A549 treated with AZD2906 at 1 μM for 4 hours (cell line): ENCODE results near the gene ADAT2. TPM values are rescaled to one million over a fixed set of nuclear protein-coding genes. Genes with fewer than 3 reads are reported as not detected.

Source experiments
- total RNA-seq: library from RNA; stranded (reverse); fragments of 200-300 nt; extraction: Qiagen RNA extraction; gene quantifications from 5 replicates; pipeline ENCODE4 v1.2.3, GENCODE V29; 2022

ADAT2 gene
- total RNA-seq = 3.5 to 4.0 TPM (median 3.8 TPM) in 5 replicates

DNA sequence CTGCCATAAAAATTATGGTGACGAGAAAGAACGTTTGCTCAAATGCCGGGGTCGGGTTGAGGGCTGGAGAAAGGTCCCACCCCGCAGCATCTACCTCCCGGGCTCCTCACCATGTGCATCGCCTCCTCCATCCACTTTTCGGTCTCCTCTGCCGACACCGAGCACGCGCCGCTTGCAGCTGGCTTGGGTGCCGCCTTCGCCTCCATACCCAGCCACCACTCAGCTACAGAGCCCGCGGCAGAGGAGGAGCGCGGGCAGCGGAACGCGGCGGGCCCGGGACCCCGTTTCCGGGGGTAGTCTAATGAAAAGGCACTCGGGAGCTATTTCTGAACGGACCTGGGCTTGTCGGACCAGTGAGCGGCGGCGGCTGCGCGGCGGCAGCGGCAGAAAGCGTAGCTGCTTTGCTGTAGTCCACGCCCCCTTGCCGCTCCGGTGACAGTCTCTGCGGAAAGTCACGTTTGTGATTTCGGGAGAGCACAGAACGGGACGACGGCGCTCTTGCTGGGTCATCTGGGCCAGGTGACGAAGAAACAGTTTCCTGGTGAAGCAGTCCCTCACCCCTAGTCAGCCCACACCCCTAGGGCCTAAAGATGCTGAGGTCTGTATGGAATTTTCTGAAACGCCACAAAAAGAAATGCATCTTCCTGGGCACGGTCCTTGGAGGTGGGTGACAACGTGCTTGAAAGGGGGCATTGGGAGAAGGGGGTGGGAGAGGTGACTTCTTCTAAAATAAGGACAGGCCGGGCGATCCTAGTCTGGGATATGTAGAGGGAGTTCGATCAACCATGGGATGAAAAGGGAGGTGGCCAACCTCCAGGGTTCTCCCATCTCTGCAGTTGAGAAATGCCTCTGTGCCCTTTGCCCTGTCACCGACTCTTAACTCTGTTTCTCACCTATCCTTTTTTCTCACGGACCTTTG, at the start of gene ADAT2, which contains the start of gene PEX3:
ADAT2 (minus strand) TSS at position 243 of the 919 bp plus-strand sequence; CDS start at position 206, 37 bp downstream.
PEX3 (plus strand) TSS at position 353 of the 919 bp plus-strand sequence; CDS start at position 591, 238 bp downstream.

Other genes with a start within 250 kb of the ADAT2 start
- gene PEX3, start 110 bp upstream of the ADAT2 start, total RNA-seq = 9.1 to 12.1 TPM (median 10.4 TPM) in 5 replicates
- gene FUCA2, start 61.0 kb upstream of the ADAT2 start, total RNA-seq = 51.7 to 56.9 TPM (median 54.8 TPM) in 5 replicates
- gene PHACTR2, start 227.3 kb upstream of the ADAT2 start, total RNA-seq = 3.3 to 5.2 TPM (median 3.8 TPM) in 5 replicates